IMR-90 (cell line): ENCODE data around the gene DDX4. TPM values are rescaled to one million over a fixed set of nuclear protein-coding genes. Genes with fewer than 3 reads are reported as not detected.

ENCODE experiments used
- ATAC-seq: fragments of 200-7000 bp; cut with Tn5 transposase; 2 replicates; pipeline ENCODE4 v1.9.1; 2020; ENCODE audit warnings: low read depth, mild to moderate bottlenecking, moderate library complexity
- BruUV-seq: library from RNA; stranded (reverse); fragments of 400-500 nt; replicated peaks from 2 replicates; lab custom pipeline; 2021; lab: Mats Ljungman, UMichigan
- CTCF ChIA-PET: fragments of 300-600 bp; formaldehyde crosslinking; extraction: SDS; loops from one replicate; lab custom pipeline; 2021; ENCODE audit warnings: antibody characterized with exemption; lab: Yijun Ruan, JAX
- POLR2A ChIA-PET: fragments of 300-600 bp; sonication (Branson Sonifier 250); formaldehyde crosslinking; loops from one replicate; lab custom pipeline; 2022; ENCODE audit warnings: antibody characterized with exemption; ENCODE audit not compliant: unreplicated experiment; lab: Charles Lee
- DNase-seq: peaks from one replicate; pipeline ENCODE4 v3.0.0; 2013
- H2AFZ ChIP-seq: replicated peaks from 2 replicates; pipeline ENCODE3; 2013; ENCODE audit warnings: low read length, mild to moderate bottlenecking; ENCODE audit not compliant: poor library complexity
- H2AK5ac ChIP-seq: 2 replicates; pipeline ENCODE4 v1.6.1; 2013; ENCODE audit warnings: low read depth, low read length, inconsistent platforms
- H2AK9ac ChIP-seq: replicated peaks from 2 replicates; pipeline ENCODE3; 2013; ENCODE audit warnings: mild to moderate bottlenecking, low read depth, low read length, moderate library complexity; ENCODE audit not compliant: poor library complexity
- H2BK120ac ChIP-seq: 2 replicates; pipeline ENCODE4 v1.6.1; 2013; ENCODE audit warnings: low read depth, low read length, inconsistent platforms
- H2BK15ac ChIP-seq: 3 replicates; pipeline ENCODE4 v1.6.1; 2013; ENCODE audit warnings: low read depth, low read length, inconsistent platforms
- H2BK20ac ChIP-seq: 2 replicates; pipeline ENCODE4 v1.6.1; 2013; ENCODE audit warnings: low read depth, mild to moderate bottlenecking, inconsistent platforms, low read length, moderate library complexity
- H2BK5ac ChIP-seq: 2 replicates; pipeline ENCODE4 v1.6.1; 2013; ENCODE audit warnings: mild to moderate bottlenecking, low read depth, low read length, inconsistent platforms; ENCODE audit not compliant: poor library complexity, severe bottlenecking
- H3K14ac ChIP-seq: replicated peaks from 2 replicates; pipeline ENCODE4 v1.6.1; 2013; ENCODE audit warnings: low read depth, low read length, inconsistent platforms
- H3K18ac ChIP-seq: 2 replicates; pipeline ENCODE4 v1.6.1; 2013; ENCODE audit warnings: low read depth, low read length, control low read depth
- H3K23ac ChIP-seq: 2 replicates; pipeline ENCODE4 v1.6.1; 2013; ENCODE audit warnings: low read depth, low read length, inconsistent platforms
- H3K27ac ChIP-seq: 2 replicates; pipeline ENCODE4 v1.5.1; 2013; ENCODE audit warnings: mild to moderate bottlenecking, control low read depth, low read length; ENCODE audit not compliant: insufficient read depth
- H3K27me3 ChIP-seq: 2 replicates; pipeline ENCODE4 v1.6.1; 2013; ENCODE audit warnings: low read length; ENCODE audit not compliant: control insufficient read depth, insufficient read depth
- H3K36me3 ChIP-seq: 2 replicates; pipeline ENCODE4 v1.6.1; 2013; ENCODE audit warnings: low read length, mixed read lengths; ENCODE audit not compliant: control insufficient read depth, insufficient read depth
- H3K4ac ChIP-seq: 2 replicates; pipeline ENCODE4 v1.6.1; 2013; ENCODE audit warnings: low read depth, low read length, inconsistent platforms
- H3K4me1 ChIP-seq: 2 replicates; pipeline ENCODE4 v1.6.1; 2013; ENCODE audit warnings: low read length, mixed read lengths; ENCODE audit not compliant: control insufficient read depth, insufficient read depth
- H3K4me2 ChIP-seq: 2 replicates; pipeline ENCODE4 v1.6.1; 2013; ENCODE audit warnings: low read depth, mild to moderate bottlenecking, control low read depth, low read length, moderate library complexity
- H3K4me3 ChIP-seq: 2 replicates; pipeline ENCODE4 v1.5.1; 2013; ENCODE audit warnings: low read depth, mild to moderate bottlenecking, control low read depth, low read length, moderate library complexity; ENCODE audit not compliant: insufficient read depth
- H3K56ac ChIP-seq: 2 replicates; pipeline ENCODE4 v1.6.1; 2013; ENCODE audit warnings: low read length, inconsistent platforms; ENCODE audit not compliant: insufficient read depth; ENCODE audit errors: extremely low read depth
- H3K79me1 ChIP-seq, 2 experiments: 2 replicates each; pipeline ENCODE4 v1.6.1; 2013; ENCODE audit warnings: low read length in 2 of 2, inconsistent platforms in 1 of 2, low read depth in 1 of 2
- H3K9ac ChIP-seq: 2 replicates; pipeline ENCODE4 v1.6.1; 2013; ENCODE audit warnings: low read depth, low read length, control low read depth
- H3K9me1 ChIP-seq: 2 replicates; pipeline ENCODE4 v1.6.1; 2013; ENCODE audit warnings: low read length, inconsistent platforms; ENCODE audit not compliant: insufficient read depth
- H3K9me3 ChIP-seq: 2 replicates; pipeline ENCODE4 v1.6.1; 2013; ENCODE audit warnings: low read length; ENCODE audit not compliant: control insufficient read depth, insufficient read depth
- H4K20me1 ChIP-seq: 2 replicates; pipeline ENCODE4 v1.6.1; 2013; ENCODE audit warnings: low read length, inconsistent platforms; ENCODE audit not compliant: insufficient read depth
- H4K5ac ChIP-seq: 2 replicates; pipeline ENCODE4 v1.6.1; 2013; ENCODE audit warnings: mild to moderate bottlenecking, low read depth, low read length, control low read depth
- H4K8ac ChIP-seq, 2 experiments: 2 replicates each; pipeline ENCODE4 v1.6.1; 2013; ENCODE audit warnings: low read depth in 2 of 2, low read length in 2 of 2, control low read depth in 1 of 2, inconsistent platforms in 1 of 2
- H4K91ac ChIP-seq: 2 replicates; pipeline ENCODE4 v1.6.1; 2013; ENCODE audit warnings: low read depth, low read length, inconsistent platforms; ENCODE audit not compliant: insufficient read depth
- CEBPB ChIP-seq: IDR thresholded peaks from 2 replicates; pipeline ENCODE4 v1.6.1; 2012; ENCODE audit warnings: low read depth, low read length, improper control_type of control experiment
- MAZ ChIP-seq: IDR thresholded peaks from 2 replicates; pipeline ENCODE4 v1.6.1; 2012; ENCODE audit warnings: low read depth, mild to moderate bottlenecking, low read length, improper control_type of control experiment, moderate library complexity, borderline replicate concordance
- WGBS, 2 experiments: methylation state at CpG; one replicate each; pipeline versions ENCODE4 v1.1.5 to v1.1.7; 2013; ENCODE audit warnings: missing lambda C conversion rate in 2 of 2; ENCODE audit not compliant: insufficient read length in 1 of 2; ENCODE audit errors: extremely low coverage in 2 of 2; 5-methylcytosine and 5-hydroxymethylcytosine counted together
- dilution Hi-C: fragments of 300-500 bp; cut with HindIII; formaldehyde crosslinking; loops from one replicate; pipeline ENCODE4 v1.14.3; 2018; ENCODE audit warnings: low sequenced_read_pairs; ENCODE audit not compliant: unreplicated experiment
- in situ Hi-C: fragments of 300-500 bp; cut with MboI; formaldehyde crosslinking; loops from 3 replicates; pipeline ENCODE4 v1.14.3; 2019; ENCODE audit warnings: low sequenced_read_pairs, inconsistent platforms, mixed read lengths
- intact Hi-C: fragments of 100-400 bp; cut with micrococcal nuclease; formaldehyde crosslinking; loops from 2 replicates; pipeline ENCODE4 v1.10.0; 2022
- polyA plus RNA-seq, 3 experiments: library from polyadenylated mRNA; depleted of rRNA; stranded (reverse); fragments of >200 nt; gene quantifications; 2 replicates each; pipeline ENCODE4 v1.2.3, GENCODE V29; 2012; ENCODE audit warnings: low replicate concordance in 1 of 3
- total RNA-seq: library from RNA; depleted of rRNA; stranded (reverse); fragments of >200 nt; gene quantifications from 2 replicates; pipeline ENCODE4 v1.2.3, GENCODE V29; 2012

The DDX4 gene
- total and polyA plus RNA-seq, 2 of the 4 experiments (the other 2 are of a cell fraction) = not detected

DNA sequence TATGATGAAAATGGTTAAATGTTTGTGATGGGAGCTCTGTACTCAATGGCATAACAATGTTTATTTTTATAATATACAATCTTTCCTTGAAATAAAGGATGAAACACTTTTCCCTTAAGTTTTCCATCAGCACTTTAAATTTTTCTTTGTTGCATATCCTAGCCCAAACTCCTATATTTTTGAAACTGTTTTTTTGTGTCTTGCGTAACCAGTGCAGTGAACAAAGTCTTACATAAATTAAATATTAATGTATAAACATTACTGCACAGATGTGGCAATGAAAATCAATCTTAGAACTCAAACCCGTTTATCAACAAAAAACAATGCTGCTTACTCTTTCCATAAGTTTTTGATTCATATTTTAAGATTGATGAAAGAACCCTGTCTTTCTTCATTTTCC lies 79.2 kb downstream of the DDX4 start:
- ChIA-PET POLR2A (no interaction called here), CTCF (no interaction called here)
- Histone ChIP-seq H2AK5ac (no peak overlapping the region), H3K27ac (peak overlapping the region; percentile 44; the same call in 1 of the 2 replicates), H2AFZ (no peak overlapping the region), H4K20me1 (no peaks in the 10 kb centered on the region), H2BK15ac (no peak overlapping the region), H3K4me1 (peaks cover 3% of the 10 kb centered on the region; the same call in 1 of the 2 replicates), H4K91ac (no peak overlapping the region), H3K4me2 (no peak overlapping the region; the same call in 1 of the 2 replicates), H3K23ac (no peak overlapping the region), H3K79me1 (no peaks in the 10 kb centered on the region), H2BK5ac (no peak overlapping the region), H2BK20ac (no peak overlapping the region), H3K9me1 (no peaks in the 10 kb centered on the region), H3K9ac (no peak overlapping the region), H2AK9ac (no peak overlapping the region), H3K36me3 (no peaks in the 10 kb centered on the region), H3K14ac (no peak overlapping the region), H3K9me3 (no peaks in the 10 kb centered on the region), H3K18ac (no peak overlapping the region; the same call in 1 of the 2 replicates), H3K56ac (no peak overlapping the region), H3K4me3 (no peak overlapping the region), H3K27me3 (peaks cover 15% of the 10 kb centered on the region), H4K5ac (no peak overlapping the region), H2BK120ac (no peak overlapping the region), H4K8ac (no peak overlapping the region), H3K4ac (no peak overlapping the region)
- no TSS peak for BruUV-seq
- DNase-seq (peak; percentile 20), ATAC-seq (no peak)
- in situ Hi-C loops (no loop called here), dilution Hi-C loops (no loop called here), intact Hi-C loops (no loop called here)
- TF ChIP-seq CEBPB (peak; percentile 84), MAZ (no peak)
- no CpG with 5 or more reads among the region's 2 CpGs for WGBS, 2 experiments
